Testis (tissue), 2 donors: ENCODE results near the gene LRRC15.

Experiments used
- POLR2A ChIP-seq: fragments of 450-650 bp; IDR thresholded peaks from one replicate; pipeline ENCODE4 v1.6.1; 2017; ENCODE audit warnings: antibody characterized with exemption, mild to moderate bottlenecking, moderate library complexity
- TF ChIP-seq, protein P1 (sequence below), 3 experiments: fragments of 450-650 bp in 2 of 3; fragments of 200-600 bp in 1 of 3; sonication (generic) in 1 of 3; IDR thresholded peaks; one replicate each; pipeline ENCODE4 v1.5.1; 2016 to 2019; ENCODE audit warnings: antibody characterized with exemption in 3 of 3, mild to moderate bottlenecking in 2 of 3, moderate library complexity in 1 of 3

DNA sequence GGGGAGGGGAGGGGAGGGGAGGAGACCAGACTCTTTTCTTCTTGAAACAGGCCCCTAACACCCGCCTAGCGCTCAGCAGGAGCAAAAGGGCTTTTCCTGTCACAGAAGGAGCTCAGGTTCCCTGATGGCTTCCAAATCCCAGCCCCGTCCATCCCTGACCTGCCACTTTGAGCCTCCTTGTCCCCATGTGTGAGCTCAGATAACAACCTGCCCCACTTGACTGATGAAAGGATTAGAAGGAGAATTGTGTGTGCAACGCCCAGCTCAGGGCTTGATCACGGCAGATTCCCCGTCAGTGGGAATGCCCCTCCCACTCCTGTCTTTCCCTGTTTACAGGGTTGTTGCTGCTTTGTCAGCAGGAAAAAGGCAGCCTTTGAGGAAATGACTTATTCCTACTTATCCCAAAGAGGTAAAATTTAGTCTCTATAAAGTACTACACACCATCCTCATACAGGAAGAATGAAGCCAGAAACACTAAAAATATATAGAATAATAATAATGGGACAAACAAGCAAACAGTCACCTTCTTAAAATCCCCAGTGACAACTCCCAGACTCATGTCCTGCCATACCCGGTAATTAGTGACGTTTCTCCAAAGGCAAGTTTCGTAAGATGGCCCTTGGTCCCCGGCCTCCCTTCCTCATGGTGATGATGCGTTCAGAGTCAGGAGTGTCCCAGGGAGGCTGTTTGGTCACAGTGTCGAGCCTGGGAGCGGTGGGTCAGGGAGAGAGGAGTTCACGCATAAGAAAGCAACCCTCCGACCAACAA, 6.1 kb upstream of the LRRC15 start:
- TF ChIP-seq, protein P1, sequence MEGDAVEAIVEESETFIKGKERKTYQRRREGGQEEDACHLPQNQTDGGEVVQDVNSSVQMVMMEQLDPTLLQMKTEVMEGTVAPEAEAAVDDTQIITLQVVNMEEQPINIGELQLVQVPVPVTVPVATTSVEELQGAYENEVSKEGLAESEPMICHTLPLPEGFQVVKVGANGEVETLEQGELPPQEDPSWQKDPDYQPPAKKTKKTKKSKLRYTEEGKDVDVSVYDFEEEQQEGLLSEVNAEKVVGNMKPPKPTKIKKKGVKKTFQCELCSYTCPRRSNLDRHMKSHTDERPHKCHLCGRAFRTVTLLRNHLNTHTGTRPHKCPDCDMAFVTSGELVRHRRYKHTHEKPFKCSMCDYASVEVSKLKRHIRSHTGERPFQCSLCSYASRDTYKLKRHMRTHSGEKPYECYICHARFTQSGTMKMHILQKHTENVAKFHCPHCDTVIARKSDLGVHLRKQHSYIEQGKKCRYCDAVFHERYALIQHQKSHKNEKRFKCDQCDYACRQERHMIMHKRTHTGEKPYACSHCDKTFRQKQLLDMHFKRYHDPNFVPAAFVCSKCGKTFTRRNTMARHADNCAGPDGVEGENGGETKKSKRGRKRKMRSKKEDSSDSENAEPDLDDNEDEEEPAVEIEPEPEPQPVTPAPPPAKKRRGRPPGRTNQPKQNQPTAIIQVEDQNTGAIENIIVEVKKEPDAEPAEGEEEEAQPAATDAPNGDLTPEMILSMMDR (IDR thresholded peaks at IDR 0.05), result no peak
- no peak for TF ChIP-seq POLR2A
